ENCODE data around the gene ACY1. TPM values are rescaled to one million over a fixed set of nuclear protein-coding genes. Genes with fewer than 3 reads are reported as not detected.

The ACY1 gene
- total RNA-seq, 1 donor from 2014 or later: 26.7 TPM

GRCh38 chr3:51978143-51978502, 5.2 kb upstream of the ACY1 start:
- intact Hi-C loops (cut with micrococcal nuclease): loop anchor here (10.0 kb wide), 1 partner anchor 1363 kb away; the partner anchor contains the start of genes CISH and MAPKAPK3
- Mint-ChIP-seq H3K4me1 (peaks cover 40% of the 10 kb centered on the region), H3K27me3 (no peaks in the 10 kb centered on the region), H3K27ac (no peak overlapping the region), H3K4me3 (no peak overlapping the region), H3K9me3 (no peaks in the 10 kb centered on the region), H3K36me3 (ENCODE audit: low read depth) (peaks cover 5% of the 10 kb centered on the region)
- TF ChIP-seq CTCF (IDR thresholded peaks at IDR 0.05): no peak
- CTCF ChIA-PET: no interaction called here
- ATAC-seq (ENCODE audit: low read depth) (no peak), DNase-seq (no peak)
- POLR2A ChIA-PET: interaction anchor here (2.5 kb wide), 1 partner anchor 17 kb away, joined by 11 read pairs; the partner anchor contains the start of gene RPL29

DNA sequence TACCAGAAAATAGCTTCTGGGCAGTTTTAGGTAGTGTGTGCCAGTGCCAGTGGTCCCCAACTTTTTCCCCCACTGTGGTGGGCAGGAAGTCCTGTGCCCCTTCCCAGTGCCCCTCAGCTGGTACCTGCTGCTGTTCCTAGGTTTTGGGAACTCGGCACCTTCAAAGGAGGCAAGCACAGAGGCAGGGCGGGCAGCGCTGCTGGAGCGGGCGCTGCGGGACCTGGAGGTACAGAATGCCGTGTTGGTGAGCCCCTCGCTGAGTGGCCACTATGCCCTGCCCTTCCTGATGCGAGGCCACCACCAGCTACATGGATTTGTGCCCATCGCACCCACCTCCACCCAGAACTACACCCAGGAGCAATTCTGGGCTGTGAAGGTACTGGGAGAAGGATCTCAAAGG, 3.1 kb upstream of the ACY1 start:
- ChIA-PET CTCF (no interaction called here), POLR2A (interaction anchor here (0.6 to 5.7 kb wide), 3 partner anchors 12 to 48 kb away, joined by 3 to 36 read pairs (median 11); partner anchors contain the start of gene RPL29)
- DNase-seq (no peak), ATAC-seq (ENCODE audit: low read depth) (no peak)
- H3K9me3 Mint-ChIP-seq: no peaks in the 10 kb centered on the region
- H3K27ac Mint-ChIP-seq: no peak overlapping the region
- H3K36me3 Mint-ChIP-seq (ENCODE audit: low read depth): no peaks in the 10 kb centered on the region
- no peak for TF ChIP-seq CTCF (IDR thresholded peaks at IDR 0.05)
- no peaks in the 10 kb centered on the region for H3K27me3 Mint-ChIP-seq
- H3K4me3 Mint-ChIP-seq: no peak overlapping the region
- peaks cover 35% of the 10 kb centered on the region for H3K4me1 Mint-ChIP-seq
- intact Hi-C loops (cut with micrococcal nuclease): loop anchor here (5.0 to 10.0 kb wide), 2 partner anchors 477 to 555 kb away; partner anchors contain the start of genes NISCH, NT5DC2 and UQCC5

GRCh38 chr3:51982352-51982837, 940 bp upstream of the ACY1 start:
- ChIA-PET CTCF (interaction anchor here (0.6 to 3.4 kb wide), 8 partner anchors 9 to 172 kb away, joined by 3 to 25 read pairs (median 4); partner anchors contain the start of genes ABHD14B, POC1A and RPL29), POLR2A (interaction anchor here (0.8 to 5.7 kb wide), 10 partner anchors 8 to 271 kb away, joined by 3 to 58 read pairs (median 8); partner anchors contain the start of genes ABHD14A, ABHD14B, DUSP7 and PARP3)
- no peaks in the 10 kb centered on the region for H3K36me3 Mint-ChIP-seq (ENCODE audit: low read depth)
- H3K4me1 Mint-ChIP-seq: peaks cover 23% of the 10 kb centered on the region
- no peaks in the 10 kb centered on the region for H3K9me3 Mint-ChIP-seq
- H3K27me3 Mint-ChIP-seq: no peaks in the 10 kb centered on the region
- DNase-seq: peak; percentile 31
- ATAC-seq (ENCODE audit: low read depth): peak; percentile 56
- no peak for TF ChIP-seq CTCF (IDR thresholded peaks at IDR 0.05)
- intact Hi-C loops (cut with micrococcal nuclease): loop anchor here (2.0 to 10.0 kb wide), 4 partner anchors 40 to 552 kb away; partner anchors contain the start of genes DUSP7, NISCH, NT5DC2 and PARP3
- peak overlapping the region; percentile 86 for H3K4me3 Mint-ChIP-seq
- H3K27ac Mint-ChIP-seq: peak overlapping the region; percentile 91

GRCh38 chr3:51983578-51984268, 388 bp downstream of the ACY1 start:
- Mint-ChIP-seq H3K9me3 (no peaks in the 10 kb centered on the region), H3K27ac (peak overlapping the region; percentile 91), H3K27me3 (no peaks in the 10 kb centered on the region), H3K36me3 (ENCODE audit: low read depth) (no peaks in the 10 kb centered on the region), H3K4me1 (peaks cover 23% of the 10 kb centered on the region), H3K4me3 (peak overlapping the region; percentile 86)
- no peak for ATAC-seq (ENCODE audit: low read depth)
- POLR2A ChIA-PET: interaction anchor here (0.8 to 5.7 kb wide), 10 partner anchors 8 to 298 kb away, joined by 3 to 58 read pairs (median 8); partner anchors contain the start of genes ABHD14A, ABHD14B, DUSP7 and PCBP4
- intact Hi-C loops (cut with micrococcal nuclease): loop anchor here (1.0 to 10.0 kb wide), 6 partner anchors 9 to 551 kb away; partner anchors contain the start of genes ABHD14B, DUSP7, NISCH and NT5DC2
- no peak for DNase-seq
- no peak for TF ChIP-seq CTCF (IDR thresholded peaks at IDR 0.05)
- CTCF ChIA-PET: interaction anchor here (0.9 to 3.4 kb wide), 6 partner anchors 9 to 42 kb away, joined by 3 to 25 read pairs (median 4); partner anchors contain the start of genes ABHD14A, ABHD14B, RPL29 and RRP9

Data from activated B cell treated with CpG ODN at 0.5 μM for 24 hours (primary cell).